NB4 (cell line): ENCODE results near the gene ARIH1.
"Not testable (repeated sequence)": the region's sequence is repeated elsewhere in the genome, so short reads cannot be mapped to it uniquely, and the experiment has no call there.

ENCODE experiments used
- CTCF ChIP-seq: IDR thresholded peaks from one replicate; pipeline ENCODE4 v1.5.1; 2012; ENCODE audit warnings: low read depth, low read length
- POLR2A ChIP-seq: IDR thresholded peaks from 2 replicates; pipeline ENCODE4 v1.6.1; 2011; ENCODE audit warnings: mild to moderate bottlenecking; ENCODE audit not compliant: insufficient read length; ENCODE audit errors: extremely low read depth
- TF ChIP-seq, protein P1 (sequence below): IDR thresholded peaks from 2 replicates; pipeline ENCODE4 v1.6.1; 2011; ENCODE audit warnings: low read depth, low read length

- not testable (repeated sequence) for TF ChIP-seq POLR2A, CTCF
- TF ChIP-seq, protein P1, sequence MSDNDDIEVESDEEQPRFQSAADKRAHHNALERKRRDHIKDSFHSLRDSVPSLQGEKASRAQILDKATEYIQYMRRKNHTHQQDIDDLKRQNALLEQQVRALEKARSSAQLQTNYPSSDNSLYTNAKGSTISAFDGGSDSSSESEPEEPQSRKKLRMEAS, result not testable (repeated sequence)
Measured at GRCh38 chr15:72629068-72629570, 155.0 kb downstream of the ARIH1 start.
